Activated naive CD8-positive, alpha-beta T cell treated with anti-CD3 and anti-CD28 coated beads, Interleukin-2, amount 10 ng/mL, durations not matched to agents 7 days and 5 days (primary cell): ENCODE data around the gene HS3ST2. TPM values are rescaled to one million over a fixed set of nuclear protein-coding genes. Genes with fewer than 3 reads are reported as not detected.

Experiments used
- ATAC-seq: fragments of 150-1000 bp; cut with Tn5 transposase; one replicate; pipeline ENCODE4 v1.10.0; 2021; ENCODE audit warnings: low read depth, moderate library complexity
- POLR2A ChIA-PET: fragments of 350-600 bp; sonication (Branson Sonifier 250); formaldehyde crosslinking; loops from one replicate; lab custom pipeline; 2021; ENCODE audit warnings: antibody characterized with exemption; lab: Charles Lee
- DNase-seq: peaks from one replicate; pipeline ENCODE4 v3.0.0; 2021
- H3K27ac Mint-ChIP-seq: one replicate; pipeline ENCODE4 v1.8.0; 2022; ENCODE audit warnings: mild to moderate bottlenecking, mixed read lengths
- H3K27me3 Mint-ChIP-seq: one replicate; pipeline ENCODE4 v1.8.0; 2022; ENCODE audit warnings: mild to moderate bottlenecking, moderate library complexity, mixed read lengths
- H3K36me3 Mint-ChIP-seq: one replicate; pipeline ENCODE4 v1.8.0; 2021; ENCODE audit warnings: mild to moderate bottlenecking, mixed read lengths
- H3K4me1 Mint-ChIP-seq: one replicate; pipeline ENCODE4 v1.8.0; 2021; ENCODE audit warnings: mixed read lengths
- H3K4me3 Mint-ChIP-seq: one replicate; pipeline ENCODE4 v1.8.0; 2022; ENCODE audit warnings: mild to moderate bottlenecking, moderate library complexity, mixed read lengths
- H3K9me3 Mint-ChIP-seq: one replicate; pipeline ENCODE4 v1.8.0; 2021; ENCODE audit warnings: mixed read lengths
- total RNA-seq, 2 experiments: library from RNA; stranded (reverse); gene quantifications; one replicate each; pipeline ENCODE4 v1.2.3, GENCODE V29; 2021

Gene HS3ST2
- total RNA-seq, 2 experiments from 2014 or later, result 0.17 to 0.45 TPM

DNA sequence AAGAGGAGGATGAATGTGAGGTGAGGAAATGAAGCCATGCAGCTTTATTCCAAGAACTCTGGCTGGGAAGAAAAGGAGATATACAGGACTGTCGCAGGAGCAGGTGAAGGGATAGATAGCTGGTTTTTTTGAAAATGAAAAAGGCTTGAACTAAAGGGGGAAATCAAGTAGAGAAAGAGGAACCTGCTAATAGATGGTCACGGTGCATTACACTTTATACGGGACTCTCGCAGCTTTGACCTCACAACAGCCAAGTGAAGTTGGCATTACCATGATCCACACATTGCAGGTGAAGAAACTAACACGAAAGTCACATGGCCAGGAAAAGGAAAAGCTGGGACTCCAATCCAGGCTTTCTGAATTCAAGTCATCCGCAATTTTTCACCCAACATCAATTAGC, 86.9 kb downstream of the HS3ST2 start:
- POLR2A ChIA-PET, result no interaction called here
- Mint-ChIP-seq H3K27ac (no peak overlapping the region), H3K9me3 (no peaks in the 10 kb centered on the region), H3K27me3 (peaks cover 12% of the 10 kb centered on the region), H3K4me1 (no peaks in the 10 kb centered on the region), H3K4me3 (no peak overlapping the region), H3K36me3 (no peaks in the 10 kb centered on the region)
- DNase-seq, result no peak
- ATAC-seq, result no peak

DNA sequence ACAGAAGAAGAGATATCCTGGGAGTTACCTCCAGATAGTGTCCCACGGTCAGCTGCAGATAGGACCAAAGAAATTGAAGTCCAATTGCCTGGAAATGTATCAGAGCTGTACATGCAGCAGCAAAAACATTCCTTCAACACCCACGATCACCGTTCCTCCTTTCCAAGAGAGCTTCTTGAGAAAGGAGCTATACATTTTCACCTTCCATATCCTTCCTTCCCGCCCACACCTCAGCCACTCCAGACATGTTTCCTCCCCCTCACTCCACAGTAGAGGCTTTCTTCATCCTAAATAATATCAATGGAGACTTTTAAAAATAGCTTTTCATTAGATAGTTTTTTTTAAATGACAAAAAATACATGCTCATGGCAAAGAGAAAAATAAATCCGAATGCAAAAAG, 87.6 kb downstream of the HS3ST2 start:
- Mint-ChIP-seq H3K9me3 (no peaks in the 10 kb centered on the region), H3K36me3 (no peaks in the 10 kb centered on the region), H3K27ac (no peak overlapping the region), H3K27me3 (peaks cover 12% of the 10 kb centered on the region), H3K4me3 (no peak overlapping the region), H3K4me1 (no peaks in the 10 kb centered on the region)
- no peak for ATAC-seq
- POLR2A ChIA-PET, result no interaction called here
- DNase-seq, result no peak

DNA sequence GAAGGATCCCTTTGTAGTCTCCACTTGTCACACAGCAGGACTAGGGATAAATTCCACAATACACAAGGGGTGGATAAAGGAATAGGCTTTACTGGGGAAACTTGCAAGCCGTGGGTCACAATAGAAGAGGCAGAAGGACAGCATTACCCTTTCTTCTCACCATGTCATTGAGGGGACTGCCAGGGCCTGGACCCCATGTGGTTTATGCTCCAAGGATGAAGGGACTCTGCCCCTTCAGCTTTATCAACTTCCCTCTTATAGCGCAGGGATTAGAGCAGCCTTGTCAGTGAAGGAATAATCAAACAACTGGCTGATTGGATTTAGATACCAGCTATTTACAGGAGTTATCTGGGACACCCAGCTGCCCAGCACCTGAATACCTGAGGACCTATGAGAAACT, 89.8 kb downstream of the HS3ST2 start:
- H3K4me1 Mint-ChIP-seq, result no peaks in the 10 kb centered on the region
- POLR2A ChIA-PET, result no interaction called here
- no peaks in the 10 kb centered on the region for H3K36me3 Mint-ChIP-seq
- H3K4me3 Mint-ChIP-seq, result no peak overlapping the region
- H3K27me3 Mint-ChIP-seq, result peaks cover 12% of the 10 kb centered on the region
- no peak for ATAC-seq
- no peak overlapping the region for H3K27ac Mint-ChIP-seq
- DNase-seq, result no peak
- no peaks in the 10 kb centered on the region for H3K9me3 Mint-ChIP-seq

DNA sequence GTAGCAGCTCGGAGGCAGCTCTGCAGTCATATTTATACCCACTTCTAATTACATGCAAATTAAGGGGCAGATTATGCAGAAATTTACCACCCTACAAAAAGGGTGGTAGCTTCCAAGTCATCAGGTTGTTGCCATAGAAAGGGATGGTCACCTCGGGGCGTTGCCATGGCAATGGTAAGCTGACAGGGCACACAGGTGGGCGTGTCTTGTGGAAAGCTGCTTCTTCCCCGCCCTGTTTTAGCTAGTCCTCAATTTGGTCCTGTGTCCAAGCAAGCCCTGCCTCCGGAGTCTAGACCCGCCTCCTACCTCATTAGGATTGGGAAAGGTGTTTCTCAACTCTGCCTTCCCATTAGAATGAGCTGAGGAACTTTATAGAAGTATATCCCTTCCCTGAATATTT, 98.7 kb downstream of the HS3ST2 start:
- H3K27me3 Mint-ChIP-seq, result peaks cover 4% of the 10 kb centered on the region
- ATAC-seq (no peak), DNase-seq (no peak)
- no peaks in the 10 kb centered on the region for H3K4me1 Mint-ChIP-seq
- H3K9me3 Mint-ChIP-seq, result no peaks in the 10 kb centered on the region
- H3K27ac Mint-ChIP-seq, result no peak overlapping the region
- no peak overlapping the region for H3K4me3 Mint-ChIP-seq
- H3K36me3 Mint-ChIP-seq, result no peaks in the 10 kb centered on the region
- POLR2A ChIA-PET, result no interaction called here

DNA sequence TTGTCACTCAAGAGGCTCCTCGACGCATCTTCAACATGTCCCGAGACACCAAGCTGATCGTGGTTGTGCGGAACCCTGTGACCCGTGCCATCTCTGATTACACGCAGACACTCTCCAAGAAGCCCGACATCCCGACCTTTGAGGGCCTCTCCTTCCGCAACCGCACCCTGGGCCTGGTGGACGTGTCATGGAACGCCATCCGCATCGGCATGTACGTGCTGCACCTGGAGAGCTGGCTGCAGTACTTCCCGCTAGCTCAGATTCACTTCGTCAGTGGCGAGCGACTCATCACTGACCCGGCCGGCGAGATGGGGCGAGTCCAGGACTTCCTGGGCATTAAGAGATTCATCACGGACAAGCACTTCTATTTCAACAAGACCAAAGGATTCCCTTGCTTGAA, 101.0 kb downstream of the HS3ST2 start:
- Mint-ChIP-seq H3K4me1 (no peaks in the 10 kb centered on the region), H3K4me3 (no peak overlapping the region), H3K27ac (no peak overlapping the region), H3K27me3 (no peaks in the 10 kb centered on the region), H3K9me3 (no peaks in the 10 kb centered on the region), H3K36me3 (no peaks in the 10 kb centered on the region)
- POLR2A ChIA-PET, result no interaction called here
- ATAC-seq, result no peak
- DNase-seq, result no peak

DNA sequence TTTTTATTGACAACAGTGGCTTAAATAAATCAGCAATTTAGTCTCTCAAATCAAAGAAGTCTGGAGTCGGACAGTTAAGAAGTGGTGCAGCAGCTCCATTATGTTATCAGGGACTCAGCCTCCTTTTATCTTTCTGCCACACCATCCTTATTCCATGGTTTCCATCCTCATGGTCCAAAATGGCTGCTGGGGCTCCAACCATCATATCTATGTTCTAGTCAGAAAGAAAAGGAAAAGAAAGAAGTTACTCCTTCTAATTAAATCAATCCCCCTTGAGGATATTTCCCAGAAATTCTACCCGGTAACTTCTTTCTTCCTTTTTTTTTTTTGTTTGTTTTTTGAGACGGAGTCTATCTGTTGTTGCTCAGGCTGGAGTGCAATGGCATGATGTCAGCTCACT, 109.5 kb downstream of the HS3ST2 start:
- ATAC-seq (no peak), DNase-seq (no peak)
- no peaks in the 10 kb centered on the region for H3K9me3 Mint-ChIP-seq
- H3K4me3 Mint-ChIP-seq, result no peak overlapping the region
- no peak overlapping the region for H3K27ac Mint-ChIP-seq
- POLR2A ChIA-PET, result no interaction called here
- H3K27me3 Mint-ChIP-seq, result peaks cover 9% of the 10 kb centered on the region
- no peaks in the 10 kb centered on the region for H3K36me3 Mint-ChIP-seq
- H3K4me1 Mint-ChIP-seq, result no peaks in the 10 kb centered on the region

DNA sequence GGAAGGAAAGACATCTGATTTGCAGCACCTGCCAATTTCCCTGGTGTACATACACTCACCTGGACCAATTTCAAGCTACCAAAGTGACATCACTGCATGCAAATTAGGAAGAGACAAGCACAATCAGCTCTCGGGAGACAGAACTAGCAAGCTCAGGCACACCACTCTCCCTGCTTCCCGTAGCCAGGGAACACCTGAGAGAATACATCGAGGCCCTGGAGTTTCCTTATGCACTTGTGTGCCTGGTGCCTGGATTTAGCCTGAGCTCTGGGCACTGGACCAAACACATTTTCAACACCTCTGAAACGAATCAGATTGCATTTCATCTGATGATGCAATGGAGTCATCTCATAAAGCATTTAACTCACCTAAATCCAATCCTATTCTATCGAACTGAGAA, 110.5 kb downstream of the HS3ST2 start:
- POLR2A ChIA-PET, result no interaction called here
- DNase-seq (no peak), ATAC-seq (no peak)
- H3K27ac Mint-ChIP-seq, result no peak overlapping the region
- peaks cover 9% of the 10 kb centered on the region for H3K27me3 Mint-ChIP-seq
- H3K9me3 Mint-ChIP-seq, result no peaks in the 10 kb centered on the region
- H3K4me3 Mint-ChIP-seq, result no peak overlapping the region
- no peaks in the 10 kb centered on the region for H3K36me3 Mint-ChIP-seq
- no peaks in the 10 kb centered on the region for H3K4me1 Mint-ChIP-seq

DNA sequence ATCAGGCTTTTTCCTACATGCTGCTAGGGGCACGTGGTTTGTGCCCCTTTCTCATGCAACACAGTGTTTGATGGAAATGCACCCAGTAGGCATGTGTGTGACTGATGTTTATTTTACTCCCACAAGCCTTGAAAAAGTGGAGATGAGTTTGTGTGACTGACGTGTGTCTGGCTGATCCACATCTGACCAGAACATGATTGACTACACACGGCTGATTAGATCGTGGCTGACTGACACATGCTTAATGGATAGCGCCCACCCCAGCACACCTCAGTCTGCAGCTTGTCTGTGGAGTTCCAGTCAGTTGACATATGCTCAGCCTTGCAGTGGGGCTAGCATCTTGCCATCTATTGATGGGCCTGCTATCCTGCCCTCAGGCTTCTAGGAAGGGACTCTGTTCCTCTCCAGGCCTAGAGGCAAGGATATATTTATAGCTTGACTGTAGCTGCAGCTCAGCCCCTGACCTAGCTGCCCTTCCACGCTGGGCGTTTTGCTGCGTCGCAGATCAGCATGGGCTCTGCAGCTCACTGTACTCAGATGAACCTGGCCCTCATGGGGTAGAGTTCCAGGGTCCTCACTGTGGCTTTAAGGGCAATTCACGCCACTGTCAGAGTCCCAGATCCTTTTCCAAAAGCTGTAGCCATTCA, 112.3 kb downstream of the HS3ST2 start:
- no peak for DNase-seq
- H3K4me1 Mint-ChIP-seq, result no peaks in the 10 kb centered on the region

DNA sequence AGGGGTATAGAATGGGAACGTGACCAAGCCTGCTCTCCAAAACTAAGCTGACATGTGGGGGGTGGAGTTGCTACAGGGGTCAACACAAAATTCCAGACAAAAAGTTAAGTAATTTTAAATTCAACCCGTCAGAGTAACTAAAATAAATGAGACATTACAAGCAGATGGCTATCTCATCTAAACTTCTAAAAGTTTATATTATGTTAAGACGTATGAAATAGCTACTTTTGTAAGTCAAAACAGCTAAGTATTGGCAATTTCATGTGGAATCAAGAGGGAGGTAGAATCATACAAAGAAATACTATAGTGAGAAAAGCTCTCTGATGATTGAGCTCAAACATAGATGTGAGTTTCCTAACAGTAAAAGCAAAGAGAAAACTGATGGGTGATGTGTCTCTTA, 113.3 kb downstream of the HS3ST2 start:
- Mint-ChIP-seq H3K27ac (no peak overlapping the region), H3K9me3 (no peaks in the 10 kb centered on the region), H3K36me3 (no peaks in the 10 kb centered on the region), H3K4me1 (no peaks in the 10 kb centered on the region), H3K27me3 (peaks cover 13% of the 10 kb centered on the region), H3K4me3 (no peak overlapping the region)
- POLR2A ChIA-PET, result no interaction called here
- ATAC-seq (no peak), DNase-seq (no peak)

More for the DNA sequence above, 112.3 kb downstream of the HS3ST2 start:
- no peak overlapping the region for H3K4me3 Mint-ChIP-seq
- no peaks in the 10 kb centered on the region for H3K9me3 Mint-ChIP-seq
- no peak overlapping the region for H3K27ac Mint-ChIP-seq
- H3K36me3 Mint-ChIP-seq, result no peaks in the 10 kb centered on the region
- POLR2A ChIA-PET, result no interaction called here
- ATAC-seq, result no peak
- peaks cover 9% of the 10 kb centered on the region for H3K27me3 Mint-ChIP-seq

DNA sequence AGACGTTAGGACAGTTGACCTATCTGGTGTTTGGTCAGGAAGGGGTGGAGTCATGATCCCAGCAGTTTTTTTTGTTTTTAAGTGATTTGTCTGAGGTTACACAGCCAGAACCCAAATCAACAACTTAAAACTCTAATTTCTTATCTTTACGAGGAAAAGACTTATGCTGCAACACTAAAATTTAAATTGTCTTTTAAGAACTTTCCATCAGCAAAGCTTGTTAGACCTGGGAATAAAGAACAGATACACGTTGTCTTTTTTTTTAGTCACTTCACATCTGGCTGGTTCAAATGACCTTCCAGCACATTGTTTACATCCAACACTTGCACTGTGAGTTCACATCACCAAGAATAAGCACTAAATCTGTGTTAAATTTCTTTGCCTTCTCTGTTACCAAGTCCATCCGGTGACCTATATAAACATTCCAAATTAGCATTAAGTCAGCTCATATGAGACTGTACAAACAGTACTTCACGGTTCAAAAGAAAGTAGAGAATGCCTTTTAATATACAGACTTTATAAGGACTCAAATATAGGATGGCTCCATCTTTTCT, 115.0 kb downstream of the HS3ST2 start:
- Mint-ChIP-seq H3K4me1 (no peaks in the 10 kb centered on the region), H3K36me3 (no peaks in the 10 kb centered on the region), H3K27ac (no peak overlapping the region), H3K9me3 (no peaks in the 10 kb centered on the region), H3K27me3 (peaks cover 28% of the 10 kb centered on the region), H3K4me3 (no peak overlapping the region)
- DNase-seq (no peak), ATAC-seq (no peak)
- POLR2A ChIA-PET, result no interaction called here

DNA sequence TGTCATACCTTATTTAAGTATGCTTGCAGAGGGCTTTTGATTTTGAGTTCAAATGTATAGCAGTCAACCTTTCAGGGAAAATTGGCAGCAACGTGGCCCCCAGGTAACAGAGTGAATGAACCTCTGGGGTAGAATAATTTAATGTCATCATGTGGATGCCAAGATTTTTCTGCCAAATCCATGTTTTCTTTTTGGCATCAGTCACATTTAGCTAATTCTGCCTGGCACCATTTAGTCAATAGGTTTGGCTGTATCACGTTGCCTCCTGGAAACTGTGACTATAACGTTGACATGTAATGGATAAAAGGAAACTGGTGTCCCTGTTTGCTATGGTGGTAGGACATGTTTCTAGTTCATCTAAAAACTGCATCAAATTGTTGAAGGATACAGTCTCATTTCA, 115.5 kb downstream of the HS3ST2 start:
- H3K4me3 Mint-ChIP-seq, result no peak overlapping the region
- no peaks in the 10 kb centered on the region for H3K9me3 Mint-ChIP-seq
- peaks cover 28% of the 10 kb centered on the region for H3K27me3 Mint-ChIP-seq
- H3K36me3 Mint-ChIP-seq, result no peaks in the 10 kb centered on the region
- DNase-seq (no peak), ATAC-seq (no peak)
- H3K4me1 Mint-ChIP-seq, result no peaks in the 10 kb centered on the region
- H3K27ac Mint-ChIP-seq, result no peak overlapping the region
- POLR2A ChIA-PET, result no interaction called here

DNA sequence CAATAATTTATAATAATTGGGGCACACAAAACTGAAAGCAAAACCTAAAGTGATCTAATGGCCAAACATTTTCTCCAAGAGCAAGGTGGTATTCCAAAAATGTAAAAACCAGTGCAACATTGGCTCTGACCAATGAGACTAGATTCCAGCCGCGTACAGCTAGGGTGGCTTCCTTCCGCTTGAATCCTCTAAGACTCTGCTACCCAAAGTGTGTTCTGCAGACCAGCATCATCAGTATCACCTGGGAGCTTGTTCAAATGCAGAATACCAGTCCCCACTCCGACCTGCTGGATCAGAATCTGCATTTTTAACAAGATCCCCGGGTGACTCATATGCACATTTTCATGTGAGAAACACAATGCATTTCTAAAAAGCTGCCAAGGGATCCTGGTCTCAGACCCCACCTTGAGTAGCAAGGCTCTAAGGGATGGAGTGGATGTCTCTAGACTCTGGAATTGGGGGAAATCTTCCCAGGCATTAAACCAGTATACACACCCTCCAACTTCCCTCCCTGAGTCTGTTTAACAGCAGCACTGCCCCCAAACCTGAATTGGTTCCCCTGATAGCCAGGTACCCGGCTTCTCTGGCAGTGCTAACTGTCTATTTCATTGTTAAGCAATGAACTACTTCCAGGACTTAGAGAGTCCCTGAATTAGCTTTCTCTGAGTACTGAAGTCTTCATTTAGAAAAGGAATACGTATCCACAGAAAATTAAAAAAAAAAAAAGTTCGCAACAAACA, 118.2 kb downstream of the HS3ST2 start:
- Mint-ChIP-seq H3K36me3 (no peaks in the 10 kb centered on the region), H3K4me1 (no peaks in the 10 kb centered on the region), H3K4me3 (no peak overlapping the region), H3K9me3 (no peaks in the 10 kb centered on the region), H3K27ac (no peak overlapping the region), H3K27me3 (peaks cover 23% of the 10 kb centered on the region)
- no peak for DNase-seq
- POLR2A ChIA-PET, result no interaction called here
- no peak for ATAC-seq

DNA sequence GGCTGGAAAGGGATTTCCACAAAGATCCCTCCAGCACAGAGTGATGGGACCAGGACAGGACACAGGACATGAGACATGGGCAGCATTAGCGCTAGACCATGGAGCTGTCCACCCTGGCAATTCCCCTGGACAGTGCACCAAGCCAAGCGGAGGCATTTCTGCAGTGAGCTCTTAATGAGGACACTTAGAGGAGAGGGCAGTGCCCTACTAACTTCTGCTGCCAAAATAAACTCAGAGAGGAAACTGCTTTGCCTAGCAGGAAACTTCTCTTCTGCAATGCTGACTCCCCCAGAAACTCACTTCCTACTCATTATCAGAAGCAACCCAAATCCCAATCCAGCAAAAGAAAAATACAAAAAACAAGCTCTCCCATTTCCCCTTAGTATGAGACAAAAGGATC, 119.2 kb downstream of the HS3ST2 start:
- peaks cover 19% of the 10 kb centered on the region for H3K27me3 Mint-ChIP-seq
- POLR2A ChIA-PET, result no interaction called here
- H3K4me1 Mint-ChIP-seq, result no peaks in the 10 kb centered on the region
- no peaks in the 10 kb centered on the region for H3K9me3 Mint-ChIP-seq
- H3K4me3 Mint-ChIP-seq, result no peak overlapping the region
- H3K36me3 Mint-ChIP-seq, result no peaks in the 10 kb centered on the region
- H3K27ac Mint-ChIP-seq, result no peak overlapping the region
- ATAC-seq (no peak), DNase-seq (no peak)

DNA sequence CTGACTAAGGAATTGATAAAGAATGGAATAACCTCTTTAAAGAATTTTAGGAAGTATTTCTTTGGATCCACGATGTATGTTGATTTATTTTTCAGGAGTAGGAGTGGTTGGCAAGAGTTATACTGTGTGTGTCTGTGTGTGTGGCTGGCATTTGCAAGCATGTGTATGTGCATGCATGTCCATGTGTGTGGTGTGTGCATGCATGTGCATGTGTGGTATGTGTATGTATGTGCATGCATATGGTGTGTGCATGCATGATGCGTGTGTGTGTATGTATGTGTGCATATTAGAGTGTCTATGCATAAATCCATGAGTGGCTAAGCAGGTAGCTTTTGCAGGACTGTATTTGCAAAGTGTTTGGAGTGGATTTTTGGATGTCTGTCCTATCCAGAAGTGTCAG, 120.8 kb downstream of the HS3ST2 start:
- H3K9me3 Mint-ChIP-seq, result no peaks in the 10 kb centered on the region
- no peak for DNase-seq
- H3K4me1 Mint-ChIP-seq, result no peaks in the 10 kb centered on the region
- H3K27ac Mint-ChIP-seq, result no peak overlapping the region
- no peaks in the 10 kb centered on the region for H3K36me3 Mint-ChIP-seq
- H3K4me3 Mint-ChIP-seq, result no peak overlapping the region
- H3K27me3 Mint-ChIP-seq, result peaks cover 21% of the 10 kb centered on the region
- POLR2A ChIA-PET, result no interaction called here
- no peak for ATAC-seq
